ENCODE results near the gene MKLN1. TPM values are rescaled to one million over a fixed set of nuclear protein-coding genes. Genes with fewer than 3 reads are reported as not detected.

The MKLN1 gene
- total RNA-seq, 2 donors from 2014 or later, result 27.4 to 28.5 TPM

GRCh38 chr7:131288450-131288849 lies 39.2 kb upstream of the MKLN1 start:
- peaks cover 0 to 42% of the 10 kb centered on the region in 2 donors for H3K4me1 ChIP-seq
- no peak for DNase-seq (ENCODE audit: low spot score)
- H3K4me3 ChIP-seq, result no peak overlapping the region
- peak overlapping the region; percentile 68 to 87 for H3K27ac ChIP-seq
- H3K36me3 ChIP-seq, result no peaks in the 10 kb centered on the region
- no peaks in the 10 kb centered on the region for H3K27me3 ChIP-seq
- TF ChIP-seq, protein P1, sequence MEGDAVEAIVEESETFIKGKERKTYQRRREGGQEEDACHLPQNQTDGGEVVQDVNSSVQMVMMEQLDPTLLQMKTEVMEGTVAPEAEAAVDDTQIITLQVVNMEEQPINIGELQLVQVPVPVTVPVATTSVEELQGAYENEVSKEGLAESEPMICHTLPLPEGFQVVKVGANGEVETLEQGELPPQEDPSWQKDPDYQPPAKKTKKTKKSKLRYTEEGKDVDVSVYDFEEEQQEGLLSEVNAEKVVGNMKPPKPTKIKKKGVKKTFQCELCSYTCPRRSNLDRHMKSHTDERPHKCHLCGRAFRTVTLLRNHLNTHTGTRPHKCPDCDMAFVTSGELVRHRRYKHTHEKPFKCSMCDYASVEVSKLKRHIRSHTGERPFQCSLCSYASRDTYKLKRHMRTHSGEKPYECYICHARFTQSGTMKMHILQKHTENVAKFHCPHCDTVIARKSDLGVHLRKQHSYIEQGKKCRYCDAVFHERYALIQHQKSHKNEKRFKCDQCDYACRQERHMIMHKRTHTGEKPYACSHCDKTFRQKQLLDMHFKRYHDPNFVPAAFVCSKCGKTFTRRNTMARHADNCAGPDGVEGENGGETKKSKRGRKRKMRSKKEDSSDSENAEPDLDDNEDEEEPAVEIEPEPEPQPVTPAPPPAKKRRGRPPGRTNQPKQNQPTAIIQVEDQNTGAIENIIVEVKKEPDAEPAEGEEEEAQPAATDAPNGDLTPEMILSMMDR (IDR thresholded peaks at IDR 0.05), result no peak
- no peaks in the 10 kb centered on the region for H3K9me3 ChIP-seq

DNA sequence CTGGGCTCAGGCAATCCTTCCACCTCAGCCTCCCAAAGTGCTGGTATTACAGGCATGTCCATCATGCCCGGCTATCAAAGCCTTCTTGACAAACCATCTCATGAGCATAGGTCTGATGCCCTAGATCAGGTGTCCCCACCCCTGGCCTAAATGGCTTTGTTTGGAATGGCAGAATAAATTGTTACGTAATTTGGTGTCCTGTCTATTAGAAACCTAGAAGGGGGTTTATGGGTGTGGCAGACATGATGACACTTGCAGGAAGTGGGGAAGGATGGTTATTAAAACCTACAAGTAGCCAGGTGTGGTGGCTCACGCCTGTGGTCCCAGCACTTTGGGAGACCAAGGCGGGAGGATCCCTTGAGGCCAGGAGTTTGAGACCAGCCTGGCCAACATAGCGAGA lies 38.6 kb upstream of the MKLN1 start:
- Histone ChIP-seq H3K27me3 (no peaks in the 10 kb centered on the region), H3K27ac (peak overlapping the region; percentile 62 to 87), H3K4me3 (no peak overlapping the region), H3K9me3 (no peaks in the 10 kb centered on the region), H3K36me3 (no peaks in the 10 kb centered on the region), H3K4me1 (peaks cover 0 to 44% of the 10 kb centered on the region in 2 donors)
- TF ChIP-seq, protein P1 (IDR thresholded peaks at IDR 0.05), result no peak
- DNase-seq (ENCODE audit: low spot score), result no peak

- Histone ChIP-seq H3K27me3 (no peaks in the 10 kb centered on the region), H3K4me3 (no peak overlapping the region), H3K9me3 (no peaks in the 10 kb centered on the region), H3K36me3 (no peaks in the 10 kb centered on the region), H3K27ac (peak overlapping the region; percentile 9 to 49), H3K4me1 (peaks cover 0 to 29% of the 10 kb centered on the region in 2 donors)
- TF ChIP-seq, protein P1 (IDR thresholded peaks at IDR 0.05), result no peak
- DNase-seq (ENCODE audit: low spot score), result no peak
Measured at GRCh38 chr7:131292141-131292905, 35.4 kb upstream of the MKLN1 start.

- Histone ChIP-seq H3K36me3 (no peaks in the 10 kb centered on the region), H3K4me3 (no peak overlapping the region), H3K4me1 (peaks cover 0 to 31% of the 10 kb centered on the region in 2 donors), H3K27me3 (no peaks in the 10 kb centered on the region), H3K9me3 (no peaks in the 10 kb centered on the region), H3K27ac (peak overlapping the region; percentile 9 to 49)
- TF ChIP-seq, protein P1 (IDR thresholded peaks at IDR 0.05), result no peak
- peak; percentile 76 for DNase-seq (ENCODE audit: low spot score)
Measured at GRCh38 chr7:131293018-131293417, 34.7 kb upstream of the MKLN1 start.

DNA sequence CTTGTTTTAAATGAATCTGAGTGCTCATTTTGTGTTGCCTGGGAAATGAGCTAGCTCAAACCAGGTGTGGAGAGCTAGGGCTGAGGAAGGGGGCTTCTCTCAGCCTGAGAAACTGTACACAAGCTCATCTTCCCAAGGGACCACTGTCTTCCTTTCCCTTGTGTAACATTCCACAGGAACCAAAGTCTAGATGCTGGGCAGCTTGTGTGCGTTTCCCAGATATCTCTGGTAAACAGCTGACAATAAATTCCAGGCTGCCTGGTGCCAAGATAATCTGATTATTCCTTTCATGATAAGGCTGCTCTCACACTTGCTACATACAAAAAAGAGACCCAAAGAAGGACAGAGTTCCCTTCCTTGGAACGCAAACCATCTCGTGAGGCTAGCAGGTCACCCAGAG lies 33.1 kb upstream of the MKLN1 start:
- Histone ChIP-seq H3K27me3 (no peaks in the 10 kb centered on the region), H3K27ac (no peak overlapping the region), H3K4me1 (peaks cover 0 to 39% of the 10 kb centered on the region in 2 donors), H3K36me3 (no peaks in the 10 kb centered on the region), H3K9me3 (no peaks in the 10 kb centered on the region), H3K4me3 (no peak overlapping the region)
- no peak for DNase-seq (ENCODE audit: low spot score)
- TF ChIP-seq, protein P1 (IDR thresholded peaks at IDR 0.05), result no peak
